Measurements from ENCODE around the gene APOE. TPM values are rescaled to one million over a fixed set of nuclear protein-coding genes. Genes with fewer than 3 reads are reported as not detected.
"Not testable (repeated sequence)": the region's sequence is repeated elsewhere in the genome, so short reads cannot be mapped to it uniquely, and the experiment has no call there.

Gene APOE
- total RNA-seq, 4 donors from 2014 or later = 199 to 635 (median 313) TPM

DNA sequence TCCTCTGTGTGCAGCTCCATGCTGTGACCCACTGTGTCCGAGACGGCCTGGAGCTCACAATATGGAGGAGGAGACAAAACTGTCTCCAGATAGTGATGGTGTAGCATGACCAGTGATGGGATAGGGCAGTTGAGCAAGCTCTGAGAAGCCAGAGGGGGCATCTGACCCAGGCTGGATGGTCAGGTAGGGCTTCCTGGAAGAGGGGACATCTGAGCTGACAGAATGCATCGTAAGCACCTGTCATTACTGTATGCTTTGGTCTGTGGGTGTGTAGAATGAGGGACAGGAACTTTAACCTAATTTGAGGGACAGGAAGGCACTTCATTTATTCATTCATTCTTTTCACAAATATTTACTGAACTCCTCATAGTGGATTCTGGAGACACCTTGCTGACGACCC lies 21.0 kb upstream of the APOE start:
- WGBS, 2 donors = 80 to 95% methylated on average over 4 of the region's 4 CpGs
- Histone ChIP-seq H3K27ac (no peak overlapping the region), H3K4me1 (peaks cover 0 to 2% of the 10 kb centered on the region in 2 donors), H3K36me3 (peaks cover 9 to 21% of the 10 kb centered on the region in 2 donors), H3K9me3 (no peaks in the 10 kb centered on the region), H3K27me3 (no peaks in the 10 kb centered on the region), H3K4me3 (replicated peaks in 1 of 3) (no peak overlapping the region)
- intact Hi-C loops (cut with DNase I) = no loop called here
- no peak for DNase-seq
- TF ChIP-seq CTCF (IDR thresholded peaks at IDR 0.05) (no peak), POLR2A (IDR thresholded peaks at IDR 0.05) (no peak)

DNA sequence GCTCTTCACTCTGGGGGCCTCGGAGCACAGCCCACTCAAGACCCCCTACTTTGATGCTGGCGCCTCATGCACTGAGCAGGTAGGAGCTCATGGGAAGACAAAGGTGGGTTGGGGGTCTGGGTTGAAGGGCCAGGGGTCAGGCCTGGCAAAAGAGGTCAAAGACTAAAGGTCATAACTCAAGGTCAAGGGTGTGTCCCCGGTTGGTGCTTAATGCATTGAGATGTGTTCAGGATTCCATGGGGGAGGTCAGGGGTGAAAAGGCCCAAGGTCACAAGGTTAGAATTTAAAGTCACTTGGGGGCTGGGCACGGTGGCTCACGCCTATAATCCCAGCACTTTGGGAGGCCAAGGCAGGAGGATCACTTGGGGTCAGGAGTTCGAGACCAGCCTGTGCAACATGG lies 19.5 kb upstream of the APOE start:
- H3K36me3 ChIP-seq = peaks cover 9 to 21% of the 10 kb centered on the region in 2 donors
- intact Hi-C loops (cut with DNase I) = loop anchor here (5.0 kb wide), 1 partner anchor 39 kb away; the partner anchor contains the start of gene NECTIN2
- H3K27ac ChIP-seq = no peak overlapping the region
- H3K4me1 ChIP-seq = peaks cover 5 to 6% of the 10 kb centered on the region in 2 donors
- WGBS, 2 donors = 94 to 96% methylated on average over 5 to 6 of the region's 6 CpGs
- H3K4me3 ChIP-seq (replicated peaks in 1 of 3) = no peak overlapping the region
- DNase-seq = no peak
- TF ChIP-seq POLR2A (IDR thresholded peaks at IDR 0.05) (no peak), CTCF (IDR thresholded peaks at IDR 0.05) (no peak)
- H3K9me3 ChIP-seq = no peaks in the 10 kb centered on the region
- no peaks in the 10 kb centered on the region for H3K27me3 ChIP-seq

DNA sequence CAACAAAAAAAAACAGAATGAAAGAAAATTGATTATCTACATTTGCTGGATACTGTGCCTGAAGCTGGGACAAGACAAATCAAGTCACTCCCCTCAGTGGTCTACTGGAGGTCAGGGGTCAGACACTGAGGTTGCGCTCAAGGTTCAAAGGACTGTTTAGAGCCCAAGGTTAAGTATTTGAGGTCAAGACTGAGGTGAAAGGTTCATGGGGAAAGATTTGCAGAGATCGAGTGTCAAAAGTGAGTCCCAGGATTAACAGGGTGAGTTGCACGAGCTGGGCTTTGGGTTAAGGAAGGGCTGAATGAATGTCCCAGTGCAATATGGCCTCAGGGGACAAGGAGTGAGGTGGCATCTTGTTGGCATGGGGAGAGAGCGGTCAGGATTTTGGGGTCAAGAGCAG lies 17.9 kb upstream of the APOE start:
- intact Hi-C loops (cut with DNase I) = loop anchor here (5.0 kb wide), 1 partner anchor 40 kb away; the partner anchor contains the start of gene NECTIN2
- Histone ChIP-seq H3K27ac (no peak overlapping the region), H3K4me1 (peaks cover 13 to 18% of the 10 kb centered on the region in 2 donors), H3K9me3 (no peaks in the 10 kb centered on the region), H3K27me3 (no peaks in the 10 kb centered on the region), H3K4me3 (replicated peaks in 1 of 3) (no peak overlapping the region), H3K36me3 (peaks cover 9 to 21% of the 10 kb centered on the region in 2 donors)
- 90 to 93% methylated on average over 4 of the region's 4 CpGs for WGBS, 2 donors
- no peak for TF ChIP-seq POLR2A (IDR thresholded peaks at IDR 0.05)
- no peak for TF ChIP-seq CTCF (IDR thresholded peaks at IDR 0.05)
- no peak for DNase-seq

- WGBS, 2 donors = 94 to 100% methylated on average over 4 of the region's 5 CpGs
- Histone ChIP-seq H3K36me3 (peaks cover 13 to 24% of the 10 kb centered on the region in 2 donors), H3K4me1 (peaks cover 13 to 18% of the 10 kb centered on the region in 2 donors)
- not testable (repeated sequence) for H3K4me3 ChIP-seq (replicated peaks in 1 of 3); H3K9me3 ChIP-seq; DNase-seq; H3K27ac ChIP-seq; H3K27me3 ChIP-seq
- intact Hi-C loops (cut with DNase I) = loop anchor here (5.0 kb wide), 1 partner anchor 41 kb away; the partner anchor contains the start of gene NECTIN2
Observed at GRCh38 chr19:44888335-44888734, 17.3 kb upstream of the APOE start.

- TF ChIP-seq POLR2A (IDR thresholded peaks at IDR 0.05) (no peak), CTCF (IDR thresholded peaks at IDR 0.05) (no peak)
- H3K4me1 ChIP-seq = peaks cover 13 to 18% of the 10 kb centered on the region in 2 donors
- H3K4me3 ChIP-seq (replicated peaks in 1 of 3) = peak overlapping the region in 1 of 3 donors; percentile 20
- no peaks in the 10 kb centered on the region for H3K9me3 ChIP-seq
- WGBS, 2 donors = 57 to 59% methylated on average over 17 of the region's 17 CpGs
- intact Hi-C loops (cut with DNase I) = loop anchor here (5.0 kb wide), 1 partner anchor 43 kb away; the partner anchor contains the start of gene NECTIN2
- no peaks in the 10 kb centered on the region for H3K27me3 ChIP-seq
- no peak for DNase-seq
- peak overlapping the region in 1 of 3 donors; percentile 85 for H3K27ac ChIP-seq
- H3K36me3 ChIP-seq = peaks cover 27 to 33% of the 10 kb centered on the region in 2 donors
Observed at GRCh38 chr19:44889830-44890365, 15.7 kb upstream of the APOE start.

All from thyroid gland (tissue), 4 donors.